GM12878 (cell line): ENCODE results near the gene FIBCD1. TPM values are rescaled to one million over a fixed set of nuclear protein-coding genes. Genes with fewer than 3 reads are reported as not detected.
A peak's percentile ranks its signal among the peaks of the same experiment; 100 is the strongest.

Source experiments
- BACH1 ChIP-seq: fragments of 450-650 bp; IDR thresholded peaks from 2 replicates; pipeline ENCODE4 v1.6.1; 2017; ENCODE audit warnings: mild to moderate bottlenecking, borderline replicate concordance
- BCL3 ChIP-seq: IDR thresholded peaks from 2 replicates; pipeline ENCODE4 v1.6.1; 2011; ENCODE audit warnings: borderline replicate concordance, low read depth, mild to moderate bottlenecking, moderate library complexity, low read length; ENCODE audit not compliant: insufficient read depth, poor library complexity, severe bottlenecking
- BRCA1 ChIP-seq: IDR thresholded peaks from 2 replicates; pipeline ENCODE4 v1.6.1; 2011; ENCODE audit warnings: low read depth, low read length, improper control_type of control experiment
- CBFB ChIP-seq: IDR thresholded peaks from 2 replicates; pipeline ENCODE4 v1.6.1; 2016; ENCODE audit warnings: antibody characterized with exemption, low read depth
- CBX5 ChIP-seq: sonication (generic); IDR thresholded peaks from 2 replicates; pipeline ENCODE4 v1.6.1; 2016; ENCODE audit warnings: low read depth, moderate library complexity, mild to moderate bottlenecking, inconsistent platforms
- DPF2 ChIP-seq: fragments of 450-650 bp; IDR thresholded peaks from 2 replicates; pipeline ENCODE4 v1.6.1; 2017; ENCODE audit warnings: mild to moderate bottlenecking
- FOS ChIP-seq: IDR thresholded peaks from 3 replicates; pipeline ENCODE4 v1.6.1; 2011; ENCODE audit warnings: borderline replicate concordance; ENCODE audit not compliant: insufficient read length; ENCODE audit errors: extremely low read depth
- GATAD2B ChIP-seq: fragments of 450-650 bp; conservative IDR thresholded peaks from 2 replicates; pipeline ENCODE4 v1.6.1; 2017; ENCODE audit warnings: low read depth, mild to moderate bottlenecking, moderate library complexity
- KDM1A ChIP-seq: fragments of 200-600 bp; sonication (generic); IDR thresholded peaks from 2 replicates; pipeline ENCODE4 v1.6.1; 2016; ENCODE audit warnings: borderline replicate concordance
- NFYB ChIP-seq: IDR thresholded peaks from 2 replicates; pipeline ENCODE4 v1.6.1; 2011; ENCODE audit warnings: low read depth, mild to moderate bottlenecking, low read length, improper control_type of control experiment, moderate library complexity; ENCODE audit not compliant: insufficient read depth
- PML ChIP-seq: IDR thresholded peaks from 2 replicates; pipeline ENCODE4 v1.6.1; 2012; ENCODE audit warnings: low read length, inconsistent platforms
- POLR2AphosphoS2 ChIP-seq: IDR thresholded peaks from 2 replicates; pipeline ENCODE4 v1.6.1; 2011; ENCODE audit warnings: low read depth, mild to moderate bottlenecking, low read length, improper control_type of control experiment, moderate library complexity
- POLR2AphosphoS5 ChIP-seq: IDR thresholded peaks from 2 replicates; pipeline ENCODE4 v1.6.1; 2011; ENCODE audit warnings: mild to moderate bottlenecking, low read length, inconsistent platforms
- PRDM15 ChIP-seq: fragments of 450-650 bp; formaldehyde crosslinking; IDR thresholded peaks from 2 replicates; pipeline ENCODE4 v1.4.0; 2020; ENCODE audit warnings: mild to moderate bottlenecking, moderate library complexity
- RBBP5 ChIP-seq: fragments of 200-600 bp; sonication (generic); conservative IDR thresholded peaks from 2 replicates; pipeline ENCODE4 v1.6.1; 2016
- TAF1 ChIP-seq: IDR thresholded peaks from 2 replicates; pipeline ENCODE4 v1.6.1; 2011; ENCODE audit warnings: mild to moderate bottlenecking, low read depth, low read length, borderline replicate concordance
- TCF7 ChIP-seq: IDR thresholded peaks from 2 replicates; pipeline ENCODE4 v1.6.1; 2014; ENCODE audit warnings: antibody characterized with exemption, borderline replicate concordance
- ZNF24 ChIP-seq: fragments of 450-650 bp; IDR thresholded peaks from 2 replicates; pipeline ENCODE4 v1.6.1; 2017; ENCODE audit warnings: antibody characterized with exemption, mild to moderate bottlenecking
- polyA plus RNA-seq, 11 experiments: library from polyadenylated mRNA; depleted of rRNA in 4 of 11; unstranded in 6 of 11; stranded (reverse) in 5 of 11; fragments of >200 nt; fragmentation: Nextera tagmentation in 4 of 11; fragmentation: Illumina TruSeq in 1 of 11; extraction: Ambion mirVana in 4 of 11; extraction: Trizol in 1 of 11; gene quantifications; 1 replicate in 1 of 11; 2 replicates in 10 of 11; pipeline versions ENCODE4 v1.2.1 to v1.2.3, GENCODE V29; 2011 to 2016; ENCODE audit warnings: inconsistent platforms in 2 of 11, missing spikeins in 2 of 11, low read depth in 1 of 11
- total RNA-seq, 4 experiments: library from RNA; depleted of rRNA in 3 of 4; stranded (reverse); fragments of >200 nt in 3 of 4; fragmentation: Illumina TruSeq in 1 of 4; extraction: Trizol in 1 of 4; gene quantifications; 2 replicates each; pipeline versions ENCODE4 v1.2.1 to v1.2.3, GENCODE V29; 2013 to 2021
- TF ChIP-seq, protein P1 (sequence below): fragments of 450-650 bp; IDR thresholded peaks from 2 replicates; pipeline ENCODE4 v1.6.1; 2017; ENCODE audit warnings: low read depth, mild to moderate bottlenecking, moderate library complexity
- TF ChIP-seq, protein P2 (sequence below): fragments of 450-650 bp; IDR thresholded peaks from 2 replicates; pipeline ENCODE4 v1.6.1; 2018; ENCODE audit warnings: borderline replicate concordance, mild to moderate bottlenecking; ENCODE audit not compliant: partially characterized antibody

FIBCD1 gene
- total and polyA plus RNA-seq, 10 of the 15 experiments (the other 5 are each of a cell fraction or from before 2014, with no cell fraction given): 0.04 to 0.95 (median 0.25) TPM; not detected in 6

- TF ChIP-seq KDM1A: no peak
- TF ChIP-seq TCF7: no peak
- no peak for TF ChIP-seq BCL3
- 0 out of 2 replicates have a peak, but pooled peaks have one; percentile 30 for TF ChIP-seq CBFB
- TF ChIP-seq, protein P1, sequence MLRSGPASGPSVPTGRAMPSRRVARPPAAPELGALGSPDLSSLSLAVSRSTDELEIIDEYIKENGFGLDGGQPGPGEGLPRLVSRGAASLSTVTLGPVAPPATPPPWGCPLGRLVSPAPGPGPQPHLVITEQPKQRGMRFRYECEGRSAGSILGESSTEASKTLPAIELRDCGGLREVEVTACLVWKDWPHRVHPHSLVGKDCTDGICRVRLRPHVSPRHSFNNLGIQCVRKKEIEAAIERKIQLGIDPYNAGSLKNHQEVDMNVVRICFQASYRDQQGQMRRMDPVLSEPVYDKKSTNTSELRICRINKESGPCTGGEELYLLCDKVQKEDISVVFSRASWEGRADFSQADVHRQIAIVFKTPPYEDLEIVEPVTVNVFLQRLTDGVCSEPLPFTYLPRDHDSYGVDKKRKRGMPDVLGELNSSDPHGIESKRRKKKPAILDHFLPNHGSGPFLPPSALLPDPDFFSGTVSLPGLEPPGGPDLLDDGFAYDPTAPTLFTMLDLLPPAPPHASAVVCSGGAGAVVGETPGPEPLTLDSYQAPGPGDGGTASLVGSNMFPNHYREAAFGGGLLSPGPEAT: peak; percentile 84
- TF ChIP-seq BRCA1: no peak
- no peak for TF ChIP-seq POLR2AphosphoS5
- TF ChIP-seq CBX5: no peak
- no peak for TF ChIP-seq POLR2AphosphoS2
- no peak for TF ChIP-seq RBBP5
- TF ChIP-seq TAF1: no peak
- peak; percentile 94 for TF ChIP-seq DPF2
- TF ChIP-seq BACH1: peak; percentile 25; the same call in 1 of the 2 replicates
- no peak for TF ChIP-seq FOS
- no peak for TF ChIP-seq PRDM15 (CRISPR knock-in tag)
- no peak for TF ChIP-seq ZNF24
- TF ChIP-seq GATAD2B: peak; percentile 81; the same call in 1 of the 2 replicates
- no peak for TF ChIP-seq NFYB
- TF ChIP-seq, protein P2, sequence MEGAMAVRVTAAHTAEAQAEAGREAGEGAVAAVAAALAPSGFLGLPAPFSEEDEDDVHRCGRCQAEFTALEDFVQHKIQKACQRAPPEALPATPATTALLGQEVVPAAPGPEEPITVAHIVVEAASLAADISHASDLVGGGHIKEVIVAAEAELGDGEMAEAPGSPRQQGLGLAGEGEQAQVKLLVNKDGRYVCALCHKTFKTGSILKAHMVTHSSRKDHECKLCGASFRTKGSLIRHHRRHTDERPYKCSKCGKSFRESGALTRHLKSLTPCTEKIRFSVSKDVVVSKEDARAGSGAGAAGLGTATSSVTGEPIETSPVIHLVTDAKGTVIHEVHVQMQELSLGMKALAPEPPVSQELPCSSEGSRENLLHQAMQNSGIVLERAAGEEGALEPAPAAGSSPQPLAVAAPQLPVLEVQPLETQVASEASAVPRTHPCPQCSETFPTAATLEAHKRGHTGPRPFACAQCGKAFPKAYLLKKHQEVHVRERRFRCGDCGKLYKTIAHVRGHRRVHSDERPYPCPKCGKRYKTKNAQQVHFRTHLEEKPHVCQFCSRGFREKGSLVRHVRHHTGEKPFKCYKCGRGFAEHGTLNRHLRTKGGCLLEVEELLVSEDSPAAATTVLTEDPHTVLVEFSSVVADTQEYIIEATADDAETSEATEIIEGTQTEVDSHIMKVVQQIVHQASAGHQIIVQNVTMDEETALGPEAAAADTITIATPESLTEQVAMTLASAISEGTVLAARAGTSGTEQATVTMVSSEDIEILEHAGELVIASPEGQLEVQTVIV: no peak
- no peak for TF ChIP-seq PML
These were observed 10.8 kb downstream of the FIBCD1 start (continued) for GRCh38 chr9:130927995-130928900.
